Kidney epithelial cell (primary cell): Measurements from ENCODE around the gene PPFIA4. TPM values are rescaled to one million over a fixed set of nuclear protein-coding genes. Genes with fewer than 3 reads are reported as not detected.

Experiments
- DNase-seq: peaks from one replicate; pipeline ENCODE4 v3.0.0-alpha.2; 2010; ENCODE audit warnings: low read depth
- H3K27me3 ChIP-seq: 2 replicates; pipeline ENCODE4 v1.6.0; 2011; ENCODE audit warnings: low read length; ENCODE audit not compliant: control insufficient read depth, insufficient read depth
- H3K36me3 ChIP-seq: 2 replicates; pipeline ENCODE4 v1.5.1; 2011; ENCODE audit warnings: low read length; ENCODE audit not compliant: control insufficient read depth, insufficient read depth
- H3K4me3 ChIP-seq: 2 replicates; pipeline ENCODE4 v1.5.1; 2011; ENCODE audit warnings: low read depth, mild to moderate bottlenecking, control low read depth, low read length
- total RNA-seq: library from RNA; depleted of rRNA; stranded (reverse); fragments of >200 nt; gene quantifications from 2 replicates; pipeline ENCODE4 v1.2.3, GENCODE V29; 2015
- TF ChIP-seq, protein P1 (sequence below): IDR thresholded peaks from 2 replicates; pipeline ENCODE4 v1.5.1; 2011; ENCODE audit warnings: mild to moderate bottlenecking, moderate library complexity, low read length, control low read depth, inconsistent platforms; ENCODE audit not compliant: insufficient read depth, poor library complexity, severe bottlenecking

Gene PPFIA4
- total RNA-seq, 1 donor from 2014 or later: 0.13 TPM

DNA sequence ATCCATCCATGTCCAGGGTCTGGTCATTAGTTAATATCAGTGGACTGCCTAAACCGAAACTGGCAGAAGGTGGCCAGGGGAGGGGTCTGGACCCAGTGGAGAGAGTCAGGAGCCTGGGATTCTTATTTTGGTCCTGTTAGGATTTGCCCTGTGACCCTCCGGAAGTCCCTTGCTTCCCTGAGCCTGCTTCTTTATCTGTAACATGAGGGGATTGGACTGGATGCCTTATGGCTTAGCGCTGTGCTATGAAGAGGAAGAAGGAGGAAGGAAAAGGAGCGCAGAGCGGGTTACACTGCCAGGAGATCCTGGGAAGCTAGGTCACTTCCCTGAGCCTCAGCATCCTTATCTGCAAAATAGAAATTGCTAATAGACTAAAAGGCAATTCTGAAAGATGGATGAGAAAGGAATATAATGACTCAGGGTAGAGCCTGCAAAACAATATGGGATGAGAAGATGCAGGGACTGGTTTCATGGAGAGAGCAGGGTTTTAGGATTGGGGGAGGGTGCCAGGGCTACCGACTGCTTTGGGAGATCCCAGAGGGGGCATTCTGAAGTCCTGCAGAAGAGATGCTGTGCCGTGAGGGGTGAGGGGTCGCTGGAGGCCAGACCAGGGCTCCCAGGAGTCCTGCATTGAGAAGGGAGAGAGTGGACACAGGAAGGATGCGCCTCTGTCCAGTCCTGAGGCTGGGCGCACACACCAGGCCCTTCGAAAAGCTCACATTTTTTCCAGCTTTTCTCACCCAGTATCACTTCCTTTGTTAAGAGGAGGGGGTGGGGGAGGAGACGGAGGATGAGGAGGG, 100.8 kb downstream of the PPFIA4 start:
- H3K36me3 ChIP-seq: no peaks in the 10 kb centered on the region
- peak overlapping the region; percentile 44 for H3K4me3 ChIP-seq
- TF ChIP-seq, protein P1, sequence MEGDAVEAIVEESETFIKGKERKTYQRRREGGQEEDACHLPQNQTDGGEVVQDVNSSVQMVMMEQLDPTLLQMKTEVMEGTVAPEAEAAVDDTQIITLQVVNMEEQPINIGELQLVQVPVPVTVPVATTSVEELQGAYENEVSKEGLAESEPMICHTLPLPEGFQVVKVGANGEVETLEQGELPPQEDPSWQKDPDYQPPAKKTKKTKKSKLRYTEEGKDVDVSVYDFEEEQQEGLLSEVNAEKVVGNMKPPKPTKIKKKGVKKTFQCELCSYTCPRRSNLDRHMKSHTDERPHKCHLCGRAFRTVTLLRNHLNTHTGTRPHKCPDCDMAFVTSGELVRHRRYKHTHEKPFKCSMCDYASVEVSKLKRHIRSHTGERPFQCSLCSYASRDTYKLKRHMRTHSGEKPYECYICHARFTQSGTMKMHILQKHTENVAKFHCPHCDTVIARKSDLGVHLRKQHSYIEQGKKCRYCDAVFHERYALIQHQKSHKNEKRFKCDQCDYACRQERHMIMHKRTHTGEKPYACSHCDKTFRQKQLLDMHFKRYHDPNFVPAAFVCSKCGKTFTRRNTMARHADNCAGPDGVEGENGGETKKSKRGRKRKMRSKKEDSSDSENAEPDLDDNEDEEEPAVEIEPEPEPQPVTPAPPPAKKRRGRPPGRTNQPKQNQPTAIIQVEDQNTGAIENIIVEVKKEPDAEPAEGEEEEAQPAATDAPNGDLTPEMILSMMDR: no peak
- no peak for DNase-seq
- H3K27me3 ChIP-seq: no peaks in the 10 kb centered on the region

DNA sequence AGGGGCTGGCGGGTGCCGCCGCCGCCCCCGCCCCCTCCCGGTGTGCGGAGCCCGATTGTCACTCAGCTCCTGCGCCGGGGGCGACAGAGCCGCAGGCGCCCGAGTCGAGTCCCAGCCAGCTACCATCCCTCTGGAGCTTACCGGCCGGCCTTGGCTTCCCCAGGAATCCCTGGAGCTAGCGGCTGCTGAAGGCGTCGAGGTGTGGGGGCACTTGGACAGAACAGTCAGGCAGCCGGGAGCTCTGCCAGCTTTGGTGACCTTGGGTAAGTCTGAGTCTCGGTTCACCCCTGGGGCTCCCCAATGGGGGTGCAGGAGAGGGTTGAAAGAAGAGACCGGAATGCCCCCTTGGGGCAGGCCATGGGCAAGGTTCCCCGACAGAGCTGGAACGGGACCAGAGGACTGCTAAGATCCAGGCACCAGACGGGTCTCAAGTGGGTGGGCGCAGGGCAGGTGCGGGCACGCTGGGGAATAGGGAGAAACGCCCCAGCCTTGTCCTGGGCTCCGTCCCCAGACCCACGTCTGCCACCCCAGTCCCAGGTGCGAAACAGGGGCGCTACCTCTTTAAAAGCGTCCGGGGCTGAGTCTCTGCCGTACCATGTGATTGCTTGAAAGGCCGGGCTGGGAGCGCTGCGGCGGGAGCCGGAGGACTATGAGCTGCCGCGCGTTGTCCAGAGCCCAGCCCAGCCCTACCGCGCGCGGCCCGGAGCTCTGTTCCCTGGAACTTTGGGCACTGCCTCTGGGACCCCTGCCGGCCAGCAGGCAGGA, 101.6 kb downstream of the PPFIA4 start, which contains the start of gene ADORA1:
ADORA1 (plus strand) TSS at position 61 of the 765 bp plus-strand sequence. CDS start 1,116 bp downstream, outside the sequence.
- Histone ChIP-seq H3K27me3 (no peaks in the 10 kb centered on the region), H3K36me3 (no peaks in the 10 kb centered on the region), H3K4me3 (peak within 1 kb of the TSS; percentile 44)
- no peak for DNase-seq
- TF ChIP-seq, protein P1: peak; percentile 19

DNA sequence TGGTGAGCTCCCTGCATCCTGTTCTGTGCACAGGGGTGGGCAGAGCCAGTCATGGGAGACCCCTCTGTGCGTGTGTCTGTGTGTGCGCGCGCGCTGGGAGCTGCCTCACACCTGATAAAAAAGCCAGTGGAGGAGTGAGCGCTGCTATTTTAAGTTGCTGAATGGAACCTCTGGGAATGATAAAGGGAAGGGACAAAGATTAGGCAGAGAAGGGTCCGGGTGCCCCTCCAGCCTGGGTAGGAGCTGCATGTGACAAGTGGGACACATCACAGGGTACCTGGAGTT, 102.1 kb downstream of the PPFIA4 start:
- H3K4me3 ChIP-seq: peak overlapping the region; percentile 44
- no peaks in the 10 kb centered on the region for H3K36me3 ChIP-seq
- TF ChIP-seq, protein P1: no peak
- no peaks in the 10 kb centered on the region for H3K27me3 ChIP-seq
- DNase-seq: no peak

Other genes with a start within 250 kb of the PPFIA4 start
- gene KDM5B, start 218.1 kb upstream of the PPFIA4 start, total RNA-seq: 66.5 and 70.7 TPM in 2 replicates
- 0.48 TPM in 1 of 2 replicates, not detected in the other for gene PCAT6, start 215.5 kb upstream of the PPFIA4 start, total RNA-seq
- 7.0 and 11.5 TPM in 2 replicates for gene RABIF, start 137.3 kb upstream of the PPFIA4 start, total RNA-seq
- 21.4 and 23.4 TPM in 2 replicates for gene KLHL12, start 99.3 kb upstream of the PPFIA4 start, total RNA-seq
- gene ADIPOR1, start 68.2 kb upstream of the PPFIA4 start, total RNA-seq: 76.6 and 77.8 TPM in 2 replicates
- 36.1 and 43.4 TPM in 2 replicates for gene CYB5R1, start 59.2 kb upstream of the PPFIA4 start, total RNA-seq
- gene TMEM183A, start 19.1 kb upstream of the PPFIA4 start, total RNA-seq: 81.9 and 83.2 TPM in 2 replicates
- not detected in 2 replicates for gene MYOG, start 59.5 kb downstream of the PPFIA4 start, total RNA-seq
- 5.6 and 7.0 TPM in 2 replicates for gene ADORA1, start 101.2 kb downstream of the PPFIA4 start, total RNA-seq
- not detected in 2 replicates for gene MYBPH, start 149.3 kb downstream of the PPFIA4 start, total RNA-seq
- gene CHI3L1, start 160.2 kb downstream of the PPFIA4 start, total RNA-seq: 1.5 and 2.1 TPM in 2 replicates
- not detected in 2 replicates for gene CHIT1, start 203.2 kb downstream of the PPFIA4 start, total RNA-seq